C4-2B (cell line): Measurements from ENCODE around the gene BAZ1B.

Experiments used
- H3K27ac ChIP-seq: fragments of 450-650 bp; 2 replicates; pipeline ENCODE4 v1.5.1; 2017
- ZFX ChIP-seq: fragments of 450-650 bp; IDR thresholded peaks from 2 replicates; pipeline ENCODE4 v1.6.1; 2017
- TF ChIP-seq, protein P1 (sequence below): fragments of 450-650 bp; conservative IDR thresholded peaks from 2 replicates; pipeline ENCODE4 v1.5.1; 2017; ENCODE audit warnings: mild to moderate bottlenecking

BAZ1B gene

DNA sequence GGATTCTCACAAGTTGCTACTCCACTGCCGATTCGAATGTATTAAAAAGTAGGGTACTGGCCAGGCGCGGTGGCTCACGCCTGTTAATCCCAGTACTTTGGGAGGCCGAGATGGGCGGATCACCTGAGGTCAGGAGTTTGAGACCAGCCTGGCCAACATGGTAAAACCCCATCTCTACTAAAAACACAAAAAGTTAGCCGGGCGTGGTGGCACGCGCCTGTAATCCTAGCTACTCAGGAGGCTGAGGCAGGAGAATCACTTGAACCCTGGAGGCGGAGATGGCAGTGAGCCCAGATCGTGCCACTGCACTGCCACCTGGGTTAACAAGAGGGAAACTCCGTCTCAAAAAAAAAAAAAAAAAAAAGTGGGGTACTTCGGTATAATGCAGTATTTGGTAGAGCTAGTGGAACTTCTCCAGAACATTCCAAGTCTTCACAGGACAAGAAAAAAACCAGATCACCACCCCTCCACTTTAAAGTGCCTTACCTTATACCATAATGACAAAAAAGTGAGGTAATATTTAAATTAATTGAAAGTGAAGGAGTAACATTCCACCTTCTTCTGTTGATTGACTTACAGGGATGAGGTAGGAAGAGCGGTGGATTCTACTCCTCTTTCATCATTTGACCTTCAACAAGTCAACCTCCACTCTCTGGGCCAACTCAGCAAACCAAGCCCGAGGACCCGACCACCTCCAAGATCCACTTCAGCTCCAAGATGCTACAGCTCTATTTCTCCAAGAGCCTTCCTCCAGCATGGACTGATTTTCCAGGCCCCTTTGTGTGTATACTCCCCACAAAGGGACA, 2.0 kb downstream of the BAZ1B start:
- H3K27ac ChIP-seq = peak overlapping the region; percentile 51
- no peak for TF ChIP-seq ZFX
- TF ChIP-seq, protein P1, sequence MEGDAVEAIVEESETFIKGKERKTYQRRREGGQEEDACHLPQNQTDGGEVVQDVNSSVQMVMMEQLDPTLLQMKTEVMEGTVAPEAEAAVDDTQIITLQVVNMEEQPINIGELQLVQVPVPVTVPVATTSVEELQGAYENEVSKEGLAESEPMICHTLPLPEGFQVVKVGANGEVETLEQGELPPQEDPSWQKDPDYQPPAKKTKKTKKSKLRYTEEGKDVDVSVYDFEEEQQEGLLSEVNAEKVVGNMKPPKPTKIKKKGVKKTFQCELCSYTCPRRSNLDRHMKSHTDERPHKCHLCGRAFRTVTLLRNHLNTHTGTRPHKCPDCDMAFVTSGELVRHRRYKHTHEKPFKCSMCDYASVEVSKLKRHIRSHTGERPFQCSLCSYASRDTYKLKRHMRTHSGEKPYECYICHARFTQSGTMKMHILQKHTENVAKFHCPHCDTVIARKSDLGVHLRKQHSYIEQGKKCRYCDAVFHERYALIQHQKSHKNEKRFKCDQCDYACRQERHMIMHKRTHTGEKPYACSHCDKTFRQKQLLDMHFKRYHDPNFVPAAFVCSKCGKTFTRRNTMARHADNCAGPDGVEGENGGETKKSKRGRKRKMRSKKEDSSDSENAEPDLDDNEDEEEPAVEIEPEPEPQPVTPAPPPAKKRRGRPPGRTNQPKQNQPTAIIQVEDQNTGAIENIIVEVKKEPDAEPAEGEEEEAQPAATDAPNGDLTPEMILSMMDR = no peak

- TF ChIP-seq, protein P1 = no peak
- TF ChIP-seq ZFX = no peak
- no peak overlapping the region for H3K27ac ChIP-seq
These were observed 3.6 kb downstream of the BAZ1B start for GRCh38 chr7:73518470-73518869.

DNA sequence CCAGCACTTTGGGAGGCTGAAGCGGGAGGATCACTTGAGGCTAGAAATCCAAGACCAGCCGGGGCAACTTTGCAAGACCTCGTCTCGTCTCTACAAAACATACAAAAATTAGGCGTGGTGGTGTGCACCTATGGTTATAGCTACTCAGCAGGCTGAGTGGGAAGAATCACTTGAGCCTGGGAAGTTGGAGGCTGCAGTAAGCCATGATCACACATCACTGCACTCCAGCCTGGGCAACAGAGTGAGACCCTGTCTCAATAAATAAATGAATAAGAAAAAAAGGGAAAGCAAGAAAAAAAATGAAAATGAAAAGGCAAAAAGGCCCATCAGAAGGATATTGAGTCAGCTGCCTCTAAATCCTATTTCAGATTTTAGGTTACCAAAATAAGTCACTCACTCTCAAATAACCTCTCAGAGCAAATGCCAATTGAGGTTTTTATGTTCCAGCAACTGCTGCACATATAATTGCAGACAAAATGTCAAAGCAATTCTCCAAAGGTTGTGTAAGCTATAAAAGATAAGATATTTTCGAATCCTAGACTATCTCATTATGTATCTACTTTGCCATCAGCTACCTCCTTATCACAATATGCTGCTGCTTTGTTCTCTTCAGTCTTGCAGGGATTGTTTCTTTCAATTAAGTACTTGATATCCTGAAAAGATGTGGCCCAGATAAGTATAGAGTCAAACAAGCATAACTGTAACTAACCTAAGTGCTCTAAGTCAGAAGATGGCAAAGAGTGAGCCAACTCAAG, 4.7 kb downstream of the BAZ1B start:
- no peak overlapping the region for H3K27ac ChIP-seq
- TF ChIP-seq, protein P1 = no peak
- TF ChIP-seq ZFX = no peak

GRCh38 chr7:73515178-73515577, 6.9 kb downstream of the BAZ1B start:
- no peak for TF ChIP-seq ZFX
- TF ChIP-seq, protein P1 = no peak
- no peak overlapping the region for H3K27ac ChIP-seq

DNA sequence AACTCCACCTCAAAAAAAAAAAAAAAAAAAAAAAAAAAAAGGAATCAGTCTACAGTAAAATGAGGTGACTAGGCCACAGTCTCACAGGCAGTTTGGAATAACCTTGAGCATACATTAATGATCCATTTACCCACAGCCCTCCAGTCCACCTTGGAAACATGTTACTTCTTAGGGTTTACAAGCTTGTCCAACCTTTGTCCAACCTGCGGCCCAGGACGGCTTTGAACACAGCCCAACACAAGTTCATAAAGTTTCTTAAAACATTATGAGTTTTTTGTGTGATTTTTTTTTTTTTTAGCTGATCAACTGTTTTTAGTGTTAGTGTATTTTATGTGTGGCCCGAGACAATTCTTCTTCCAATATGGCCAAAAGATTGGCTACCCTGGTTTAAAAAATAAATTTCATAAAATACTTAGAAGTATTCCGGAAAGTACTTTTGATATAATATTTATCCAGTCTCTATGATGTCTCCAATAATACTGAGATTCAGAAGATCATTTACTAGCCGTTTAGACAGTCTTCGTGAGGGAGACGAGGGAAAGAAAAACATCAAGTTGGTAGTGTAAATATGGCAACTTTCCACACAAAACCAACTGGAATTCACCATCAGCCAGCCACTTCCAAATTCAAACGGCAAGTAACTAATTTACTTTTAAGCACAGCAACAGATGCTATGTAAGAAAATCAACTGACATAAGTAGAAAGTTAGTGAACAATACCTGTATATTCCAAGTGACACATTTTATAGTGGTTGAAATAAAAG, 9.9 kb downstream of the BAZ1B start:
- TF ChIP-seq, protein P1 = no peak
- TF ChIP-seq ZFX = no peak
- no peak overlapping the region for H3K27ac ChIP-seq

DNA sequence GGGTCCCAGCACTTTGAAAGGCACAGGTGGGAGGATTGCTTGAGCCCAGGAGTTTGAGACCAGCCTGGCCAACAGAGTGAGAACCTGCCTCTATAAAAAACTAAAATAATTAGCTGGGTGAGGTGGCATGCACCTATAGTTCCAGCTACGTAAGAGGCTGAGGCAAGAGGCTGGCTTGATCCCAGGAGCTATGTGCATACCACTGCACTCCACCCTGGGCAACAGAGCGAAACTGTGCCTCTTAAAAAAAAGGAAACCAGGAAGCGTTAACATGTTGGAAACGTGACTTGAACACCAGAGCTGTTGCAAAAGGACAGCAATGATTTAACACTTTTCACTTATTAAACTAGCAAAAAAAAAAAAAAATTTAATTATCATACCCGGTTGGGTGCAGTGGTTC, 12.6 kb downstream of the BAZ1B start:
- TF ChIP-seq, protein P1 = no peak
- no peak for TF ChIP-seq ZFX
- peak overlapping the region; percentile 57 for H3K27ac ChIP-seq

DNA sequence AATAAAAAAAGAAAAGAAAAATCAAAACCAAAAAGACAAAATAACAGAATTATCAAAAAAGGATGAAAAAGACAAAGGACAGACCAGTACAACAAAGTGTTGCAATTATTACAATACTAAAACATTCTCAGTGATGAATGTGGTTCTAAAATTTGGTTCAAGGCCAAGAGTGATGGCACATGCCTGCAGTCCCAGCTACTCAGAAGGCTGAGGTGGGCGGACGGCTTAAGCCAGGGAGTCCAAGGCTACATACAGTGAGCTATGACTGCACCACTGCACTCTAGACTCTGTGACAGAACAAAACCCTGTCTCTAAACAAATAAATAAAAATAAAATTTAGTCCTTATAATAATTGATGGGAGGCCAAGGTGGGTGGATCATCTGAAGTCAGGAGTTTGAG, 14.5 kb downstream of the BAZ1B start:
- TF ChIP-seq, protein P1 = no peak
- no peak for TF ChIP-seq ZFX
- no peak overlapping the region for H3K27ac ChIP-seq
